Kasumi-1 (cell line): Measurements from ENCODE around the gene TSPO.
"Not testable (repeated sequence)": the region's sequence is repeated elsewhere in the genome, so short reads cannot be mapped to it uniquely, and the experiment has no call there.

Experiments used
- DNase-seq, 2 experiments: peaks; one replicate each; lab custom pipeline; 2025; lab: John Stamatoyannopoulos, UW

The TSPO gene

DNA sequence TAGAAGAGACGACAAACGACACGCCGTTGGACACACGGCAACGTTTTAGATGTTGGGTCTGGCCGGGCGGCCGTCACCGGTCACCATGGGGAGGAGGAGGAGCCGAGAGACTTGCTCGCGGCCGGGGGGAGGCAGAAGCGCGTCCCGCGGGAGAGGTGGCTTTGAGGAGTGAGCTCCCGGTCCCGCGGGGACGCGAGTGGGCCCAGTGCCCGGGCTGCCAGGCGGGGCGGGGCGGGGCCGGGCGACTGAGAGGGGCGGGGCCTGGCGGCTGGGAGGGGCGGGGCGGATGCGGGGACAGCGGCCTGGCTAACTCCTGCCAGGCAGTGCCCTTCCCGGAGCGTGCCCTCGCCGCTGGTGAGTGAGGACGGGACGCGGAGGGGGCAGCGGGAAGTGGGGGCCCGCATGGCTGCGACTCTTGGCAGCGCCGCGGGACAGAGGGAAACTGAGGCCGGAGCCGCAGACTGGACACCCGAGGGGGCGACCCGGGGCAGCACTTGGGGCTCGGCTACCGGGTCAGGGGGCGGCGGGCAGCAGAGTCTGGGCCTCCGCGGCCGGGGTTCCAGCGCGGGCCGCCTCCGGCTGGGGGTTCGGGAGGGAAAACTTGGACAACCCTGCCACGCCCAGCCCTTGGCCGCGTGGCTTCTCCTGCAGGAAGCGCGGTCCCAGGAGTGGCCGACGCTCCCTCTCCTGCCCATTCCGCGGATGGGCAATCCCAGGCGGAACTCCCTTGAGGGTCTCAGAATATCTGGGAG lies at the start of gene TSPO:
Gene TSPO (plus strand): TSS at position 309 of the 752 bp plus-strand sequence. CDS start 7,680 bp downstream, outside the sequence.
- DNase-seq, result peak in 1 of 2 experiments; percentile 14

DNA sequence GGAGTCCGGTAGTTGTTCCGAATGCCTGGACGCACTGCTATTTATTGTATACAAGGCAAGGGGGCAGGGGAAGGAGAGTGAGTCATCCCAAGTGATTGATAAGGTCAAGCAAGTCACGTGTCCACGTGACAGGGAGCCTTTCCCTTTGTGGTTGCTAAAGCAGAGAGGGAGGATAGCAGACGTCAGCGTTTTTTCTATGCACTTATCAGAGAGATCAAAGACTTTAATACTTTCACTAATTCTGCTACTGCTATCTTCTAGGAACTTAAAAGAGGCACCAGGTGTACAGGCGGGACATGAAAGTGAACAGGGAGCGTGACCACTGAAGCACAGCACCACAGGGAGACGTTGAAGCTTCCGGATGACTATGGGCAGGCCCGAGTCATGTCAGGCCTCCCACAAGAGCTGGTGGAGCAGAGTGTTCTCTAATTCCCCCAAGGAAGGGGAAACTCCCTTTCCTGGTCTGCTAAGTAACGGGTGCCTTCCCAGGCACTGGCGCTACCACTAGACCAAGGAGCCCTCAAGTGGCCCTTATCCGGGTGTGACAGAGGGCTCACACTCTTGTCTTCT lies 47.2 kb upstream of the TSPO start:
- DNase-seq, result peak; percentile 70 to 79

DNA sequence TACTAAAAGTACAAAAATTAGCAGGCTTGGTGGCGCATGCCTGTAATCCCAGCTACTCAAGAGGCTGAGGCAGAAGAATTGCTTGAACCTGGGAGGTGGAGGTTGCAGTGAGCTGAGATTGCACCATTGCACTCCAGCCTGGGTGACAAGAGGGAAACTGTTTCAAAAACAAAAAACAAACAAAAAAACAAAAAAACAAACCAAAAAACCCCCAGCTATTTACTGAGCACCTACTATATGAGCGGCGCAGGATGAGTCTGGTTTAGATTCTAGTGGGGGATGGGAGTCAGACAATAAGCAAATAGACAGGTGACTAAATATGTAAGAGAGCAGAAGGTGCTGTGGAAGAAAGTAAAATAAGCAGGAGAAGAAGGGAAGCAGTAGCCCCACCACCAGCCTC lies 46.4 kb upstream of the TSPO start:
- DNase-seq, result not testable (repeated sequence)

GRCh38 chr22:43106302-43106701 lies 45.1 kb upstream of the TSPO start:
- no peak for DNase-seq

DNA sequence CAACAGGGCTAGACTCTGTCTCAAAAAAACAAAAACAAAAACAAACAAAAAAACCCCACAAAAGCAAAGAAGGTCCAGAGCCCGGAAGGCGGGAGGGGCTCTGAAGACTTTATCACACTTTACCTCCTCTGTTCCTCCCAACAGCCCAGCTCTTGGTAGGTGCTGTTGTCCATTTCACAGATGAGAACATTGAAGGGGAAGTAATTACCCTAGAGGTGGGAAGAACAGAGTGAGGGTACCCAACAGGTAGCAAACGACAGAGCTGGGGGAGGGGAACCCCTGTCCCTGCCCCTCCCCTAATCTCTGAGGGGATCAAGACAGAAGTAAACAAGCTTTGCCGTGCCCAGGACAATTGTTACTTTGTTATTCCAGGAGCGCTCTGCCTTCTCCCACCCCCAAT lies 41.8 kb upstream of the TSPO start:
- no peak for DNase-seq

DNA sequence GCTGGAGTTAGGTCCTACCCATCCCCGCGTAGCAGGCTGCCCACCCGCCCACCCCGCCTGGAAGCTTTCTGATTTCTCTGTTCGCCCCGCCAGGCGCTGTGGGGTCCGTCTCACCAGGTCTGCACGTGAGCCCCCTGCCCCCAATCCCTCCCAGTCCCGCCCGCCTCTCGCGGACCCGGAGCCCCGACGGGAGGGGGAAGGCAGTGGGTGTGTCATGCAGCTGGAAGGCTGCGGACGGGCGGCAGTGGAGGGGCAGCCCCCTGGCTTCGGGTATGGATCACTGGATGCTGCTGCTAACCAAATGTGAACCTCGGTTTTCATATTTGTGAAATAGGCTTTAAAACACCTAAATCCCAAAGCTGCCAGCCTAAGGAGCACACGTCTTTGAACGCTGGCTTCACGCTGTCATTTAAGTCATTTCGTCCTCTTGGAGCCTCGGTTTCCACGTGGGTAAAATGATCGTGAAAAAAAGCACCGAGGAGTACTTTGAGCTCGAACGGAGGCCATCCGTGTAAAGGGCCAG lies 41.4 kb upstream of the TSPO start:
- DNase-seq, result peak; percentile 65 to 92

DNA sequence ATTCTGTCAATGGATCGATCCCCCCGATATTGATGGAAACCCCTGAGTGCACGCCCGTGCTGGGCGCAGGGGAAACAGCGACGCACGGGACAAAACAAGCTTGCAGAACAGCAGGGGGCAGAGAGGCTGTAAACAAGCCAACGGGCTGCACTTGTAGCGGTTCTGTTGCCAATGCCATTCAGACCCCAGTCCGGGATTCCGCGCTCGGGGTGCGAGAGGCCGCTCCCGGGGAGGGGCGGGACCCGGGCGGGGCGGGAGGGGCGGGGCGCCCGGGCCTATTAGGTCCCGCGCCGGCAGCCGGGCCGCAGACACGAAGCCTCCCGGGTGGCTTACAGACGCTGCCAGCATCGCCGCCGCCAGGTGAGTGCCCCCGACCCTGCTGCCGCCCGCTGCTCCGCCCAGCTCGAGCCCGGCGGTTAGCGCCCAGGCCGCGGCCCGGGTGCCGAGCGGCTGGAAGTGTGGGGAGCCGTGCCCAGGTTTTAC lies 40.9 kb upstream of the TSPO start, which contains the start of gene BIK:
Gene BIK (plus strand): TSS at position 307 of the 483 bp plus-strand sequence. CDS start 13,273 bp downstream, outside the sequence.
- peak; percentile 40 to 56 for DNase-seq

DNA sequence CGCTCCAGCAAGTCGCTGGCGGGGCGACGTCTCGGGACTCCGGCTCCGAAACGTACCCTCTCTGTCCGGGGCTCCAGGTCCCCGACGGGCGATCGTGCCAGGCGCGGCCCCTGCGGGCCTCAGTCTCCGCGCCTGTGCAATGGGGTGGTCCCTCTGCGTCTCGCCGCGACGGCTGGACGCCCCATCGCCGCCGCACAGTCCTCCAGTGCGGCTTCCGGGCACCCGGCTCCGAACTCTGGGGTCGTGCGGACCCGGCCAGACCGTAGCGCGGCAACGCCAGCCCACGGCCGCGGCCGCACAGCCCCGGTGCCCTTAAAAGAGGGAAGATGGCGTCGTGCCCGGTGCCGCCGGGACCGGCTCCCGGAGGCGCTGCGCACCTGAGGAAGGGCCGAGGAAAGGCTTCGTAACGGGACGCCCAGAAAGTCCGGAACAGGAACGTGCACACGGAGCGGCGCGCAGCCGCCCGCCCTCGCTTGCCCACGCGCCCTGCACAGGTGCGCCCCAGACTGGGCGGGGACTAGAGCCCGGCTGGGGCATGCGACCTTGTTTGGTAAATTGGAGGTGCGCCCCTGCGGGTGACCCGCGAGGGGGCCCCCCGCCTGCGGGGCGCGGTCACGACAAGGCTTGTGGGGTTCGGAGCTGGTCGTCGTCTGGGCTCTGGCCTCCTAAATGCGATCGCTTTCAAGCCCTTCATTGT lies 40.3 kb upstream of the TSPO start:
- peak in 1 of 2 experiments; percentile 9 for DNase-seq

GRCh38 chr22:43113526-43114251 lies 37.7 kb upstream of the TSPO start:
- DNase-seq, result no peak

DNA sequence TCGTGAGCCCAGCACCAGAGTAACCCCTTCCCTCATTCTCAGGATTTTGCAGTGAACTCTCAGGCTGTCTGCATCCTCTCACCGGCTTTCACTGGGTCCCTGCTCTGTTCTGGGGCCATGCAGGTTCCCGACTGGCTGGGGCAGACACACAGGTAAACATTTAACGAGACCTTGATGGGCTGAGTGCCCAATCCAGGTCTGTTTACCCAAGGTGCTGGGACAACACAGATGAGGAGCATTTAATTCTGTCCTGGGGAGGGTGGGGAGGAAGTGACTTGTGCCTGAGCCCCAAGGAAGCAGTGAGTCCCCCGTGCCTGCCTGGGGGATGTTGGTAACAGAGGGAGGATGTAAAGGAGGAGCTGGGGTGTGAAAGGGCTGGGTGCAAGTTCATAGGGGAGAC lies 36.4 kb upstream of the TSPO start:
- DNase-seq, result peak; percentile 19 to 21

DNA sequence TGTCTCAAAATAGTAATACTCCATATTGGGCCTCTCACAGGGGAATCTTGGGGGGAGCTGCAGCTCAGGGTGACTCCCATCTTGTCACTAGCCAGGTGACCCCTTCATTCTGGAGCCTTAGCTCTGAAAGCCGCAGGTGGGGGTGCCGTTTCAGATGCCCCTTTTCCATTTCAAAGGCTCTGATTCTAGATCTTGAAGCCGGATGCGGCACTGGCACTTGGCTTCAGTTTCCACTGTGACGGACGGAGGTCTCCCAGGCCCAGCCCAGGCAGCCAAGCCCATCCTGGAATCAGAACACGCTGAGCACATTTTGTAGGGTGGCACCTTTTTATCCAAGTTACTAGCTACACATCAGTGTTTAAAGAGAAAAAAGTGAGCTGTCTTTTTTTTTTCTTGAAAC lies 34.4 kb upstream of the TSPO start:
- no peak for DNase-seq

- DNase-seq, result no peak
Observed at GRCh38 chr22:43118024-43118849, 33.1 kb upstream of the TSPO start.

DNA sequence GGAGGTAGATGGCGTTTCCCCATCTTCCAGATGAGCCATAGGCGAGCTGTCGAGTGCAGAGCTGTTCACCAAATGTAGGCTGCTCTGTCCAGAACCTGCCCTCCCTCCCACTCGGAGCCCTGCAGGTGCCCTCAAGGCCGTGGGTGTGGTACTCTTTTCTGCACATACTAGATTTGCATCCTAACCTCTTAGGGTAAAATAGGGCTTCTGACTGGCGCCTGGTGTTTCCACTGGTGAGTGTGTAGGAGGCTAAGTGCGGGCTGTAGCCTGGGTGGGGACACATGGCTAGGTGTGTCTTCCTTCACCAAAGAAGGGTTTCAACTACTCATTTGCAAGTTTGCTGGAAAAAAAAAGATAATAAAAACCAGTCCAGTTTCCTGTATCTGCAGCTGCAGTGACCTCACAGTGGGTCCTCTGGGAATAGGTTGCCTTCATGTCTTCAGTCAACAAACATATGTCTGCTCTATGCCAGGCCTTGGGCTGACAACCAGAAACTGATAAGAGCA lies 32.4 kb upstream of the TSPO start:
- DNase-seq, result no peak

DNA sequence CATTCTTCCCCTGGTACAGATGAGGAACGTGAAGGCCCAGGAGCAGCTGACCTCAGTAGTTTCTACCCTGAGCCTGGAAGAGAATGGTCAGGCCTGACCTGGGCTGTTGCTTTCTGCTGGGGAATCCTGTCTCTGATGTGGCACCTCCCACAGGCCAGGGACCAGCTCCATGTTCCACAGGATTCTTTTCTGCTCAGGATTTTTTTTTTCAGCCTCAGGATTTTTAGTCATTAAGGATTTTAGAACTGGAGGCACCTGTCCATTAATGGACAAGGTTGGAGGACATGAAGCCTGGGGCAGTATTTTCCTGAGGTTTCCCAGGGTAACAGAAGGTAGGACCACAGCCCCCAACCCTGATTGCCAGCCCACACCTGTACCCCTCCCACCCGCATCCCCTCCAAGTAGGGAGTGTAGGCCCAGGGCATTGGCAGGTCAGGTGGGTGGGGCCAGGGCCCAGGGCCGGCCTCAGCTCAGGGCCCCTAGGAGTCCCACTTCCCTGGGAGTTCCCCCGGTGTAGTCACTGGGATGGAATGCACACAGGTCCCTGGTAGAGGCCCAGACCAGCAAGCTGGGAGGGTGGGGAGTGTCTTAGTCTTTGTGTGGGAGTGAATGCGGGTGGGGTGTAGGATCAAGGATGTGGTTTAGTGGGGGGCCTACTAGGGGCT lies 24.7 kb upstream of the TSPO start:
- DNase-seq, result no peak

DNA sequence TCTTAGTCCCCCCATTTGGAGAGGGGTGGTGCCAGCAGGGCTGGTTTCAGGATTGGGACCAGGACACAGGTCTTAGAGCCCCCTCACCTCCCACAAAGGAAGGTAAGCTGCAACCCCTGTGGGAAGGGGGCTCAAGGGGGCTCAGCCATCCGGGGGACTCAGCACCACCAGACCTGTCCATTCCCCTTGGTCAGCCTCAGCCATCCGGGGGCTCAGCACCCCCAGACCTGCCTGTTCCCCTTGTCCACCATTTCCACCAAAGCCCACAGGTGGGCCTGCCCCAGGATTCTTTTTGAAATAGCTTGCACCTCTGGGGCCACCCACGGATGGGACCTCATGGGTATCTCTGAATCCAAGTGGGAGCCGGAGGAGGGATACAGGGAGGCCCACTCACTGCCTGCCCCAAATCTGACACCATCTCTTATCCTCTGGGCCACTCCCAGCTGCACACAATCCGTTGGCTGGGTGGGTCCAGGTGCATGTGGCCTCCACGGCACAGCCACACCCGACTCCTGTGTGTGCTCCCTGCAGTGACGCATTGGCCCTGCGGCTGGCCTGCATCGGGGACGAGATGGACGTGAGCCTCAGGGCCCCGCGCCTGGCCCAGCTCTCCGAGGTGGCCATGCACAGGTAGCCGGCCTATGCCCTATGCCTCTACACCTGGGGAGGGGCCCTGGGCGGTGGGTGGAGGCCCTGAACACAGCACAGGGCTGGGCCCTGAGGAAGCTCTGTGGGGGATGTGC lies 24.0 kb upstream of the TSPO start:
- no peak for DNase-seq

GRCh38 chr22:43128116-43128515 lies 23.2 kb upstream of the TSPO start:
- DNase-seq, result peak; percentile 33 to 36

DNA sequence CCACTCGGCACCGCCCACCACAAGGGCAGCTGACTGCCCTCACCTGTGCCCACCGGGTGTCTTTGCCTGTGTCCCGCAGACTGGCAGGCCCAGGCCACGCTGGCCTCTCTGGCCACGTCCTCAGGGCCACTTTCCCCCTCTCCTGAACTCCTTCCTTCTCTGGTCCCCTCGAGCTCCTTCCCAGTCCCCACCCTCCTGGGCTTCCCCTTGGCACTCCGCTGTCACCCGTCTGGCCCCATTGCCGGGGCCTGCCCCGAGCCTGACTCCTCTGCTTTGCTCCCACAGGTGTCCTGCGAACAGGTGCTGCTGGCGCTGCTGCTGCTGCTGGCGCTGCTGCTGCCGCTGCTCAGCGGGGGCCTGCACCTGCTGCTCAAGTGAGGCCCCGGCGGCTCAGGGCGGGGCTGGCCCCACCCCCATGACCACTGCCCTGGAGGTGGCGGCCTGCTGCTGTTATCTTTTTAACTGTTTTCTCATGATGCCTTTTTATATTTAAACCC lies 22.4 kb upstream of the TSPO start:
- DNase-seq, result no peak

DNA sequence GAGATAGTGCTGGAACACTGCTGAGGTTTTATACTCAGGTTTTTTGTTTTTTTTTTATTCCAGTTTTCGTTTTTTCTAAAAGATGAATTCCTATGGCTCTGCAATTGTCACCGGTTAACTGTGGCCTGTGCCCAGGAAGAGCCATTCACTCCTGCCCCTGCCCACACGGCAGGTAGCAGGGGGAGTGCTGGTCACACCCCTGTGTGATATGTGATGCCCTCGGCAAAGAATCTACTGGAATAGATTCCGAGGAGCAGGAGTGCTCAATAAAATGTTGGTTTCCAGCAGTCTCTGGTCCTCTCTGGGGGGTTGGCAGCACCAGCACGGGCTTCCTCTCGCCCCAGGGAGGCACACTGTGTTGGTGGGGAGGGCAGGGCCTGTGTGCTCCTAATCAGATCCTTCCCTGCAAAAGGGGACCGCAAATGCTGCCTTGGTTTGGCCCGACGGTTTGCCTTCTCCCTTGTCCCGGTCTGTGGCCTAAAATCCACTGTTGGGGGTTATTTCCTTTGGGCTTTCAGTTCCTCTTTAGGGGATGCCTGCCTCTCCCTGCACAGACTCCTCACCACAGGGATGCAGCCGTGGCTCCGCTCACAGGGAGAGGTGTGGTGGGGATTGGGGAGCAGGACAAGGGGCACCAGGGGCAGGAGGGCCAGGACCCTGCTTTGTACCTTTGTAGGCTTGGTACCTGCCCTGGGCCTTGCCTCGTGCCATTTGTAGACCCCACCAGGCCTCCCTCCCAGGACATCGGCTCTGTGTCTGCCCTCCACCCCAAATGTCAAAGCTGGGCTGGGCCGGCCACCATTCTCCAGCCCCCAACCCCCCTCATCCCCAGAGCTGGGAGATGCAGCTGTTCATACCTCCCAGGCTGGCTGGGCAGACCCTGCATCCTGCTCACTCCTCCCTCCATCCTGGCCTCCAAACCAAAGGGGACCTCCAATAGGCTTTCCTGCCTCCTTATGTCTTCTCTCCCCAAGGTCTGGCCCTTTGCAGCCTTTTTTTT lies 21.6 kb upstream of the TSPO start:
- DNase-seq, result peak; percentile 64 to 68
